Lower lobe of right lung (tissue), 2 donors: ENCODE data around the gene SGCE. TPM values are rescaled to one million over a fixed set of nuclear protein-coding genes. Genes with fewer than 3 reads are reported as not detected.
"Not testable (repeated sequence)": the region's sequence is repeated elsewhere in the genome, so short reads cannot be mapped to it uniquely, and the experiment has no call there.

Source experiments
- ATAC-seq, 2 donors: fragments of 200-7000 bp; cut with Tn5 transposase; one replicate each; pipeline ENCODE4 v1.9.1; 2020 to 2022; ENCODE audit warnings: mild to moderate bottlenecking in 2 of 2, moderate library complexity in 2 of 2
- DNase-seq: peaks from one replicate; pipeline ENCODE4 v3.0.0-alpha.2; 2020
- H3K27ac ChIP-seq: fragments of 200-600 bp; one replicate; pipeline ENCODE4 v1.8.0; 2022
- H3K27me3 ChIP-seq: fragments of 200-600 bp; one replicate; pipeline ENCODE4 v1.8.0; 2022; ENCODE audit warnings: low read depth
- H3K36me3 ChIP-seq: fragments of 200-600 bp; one replicate; pipeline ENCODE4 v1.8.0; 2022; ENCODE audit warnings: mild to moderate bottlenecking
- H3K4me1 ChIP-seq: fragments of 200-600 bp; one replicate; pipeline ENCODE4 v1.8.0; 2022
- H3K4me3 ChIP-seq: fragments of 200-600 bp; one replicate; pipeline ENCODE4 v1.8.0; 2022; ENCODE audit warnings: mild to moderate bottlenecking
- H3K9me3 ChIP-seq: fragments of 200-600 bp; one replicate; pipeline ENCODE4 v1.8.0; 2022
- intact Hi-C: fragments of 100-400 bp; cut with DNase I; formaldehyde crosslinking; loops from one replicate; pipeline ENCODE4 v1.11.0; 2022
- long read RNA-seq: library from polyadenylated mRNA; unstranded; transcript quantifications from one replicate; pipeline ENCODE4 v2.0.0, GENCODE V29; 2021
- total RNA-seq: library from RNA; stranded (reverse); fragmentation: NEBNext Ultra II Directional; extraction: Animal tissue kit (Norgen Biotek cat#: 25700); gene quantifications from one replicate; pipeline ENCODE4 v1.2.1, GENCODE V29; 2021
- TF ChIP-seq, protein P1 (sequence below): fragments of 200-600 bp; IDR thresholded peaks from one replicate; pipeline ENCODE4 v1.8.0; 2022; ENCODE audit warnings: antibody characterized with exemption, mild to moderate bottlenecking
- donor health status: DM: no; HTN: yes; CAD: no; lungs with severe emphysema.

Gene SGCE, protein sequence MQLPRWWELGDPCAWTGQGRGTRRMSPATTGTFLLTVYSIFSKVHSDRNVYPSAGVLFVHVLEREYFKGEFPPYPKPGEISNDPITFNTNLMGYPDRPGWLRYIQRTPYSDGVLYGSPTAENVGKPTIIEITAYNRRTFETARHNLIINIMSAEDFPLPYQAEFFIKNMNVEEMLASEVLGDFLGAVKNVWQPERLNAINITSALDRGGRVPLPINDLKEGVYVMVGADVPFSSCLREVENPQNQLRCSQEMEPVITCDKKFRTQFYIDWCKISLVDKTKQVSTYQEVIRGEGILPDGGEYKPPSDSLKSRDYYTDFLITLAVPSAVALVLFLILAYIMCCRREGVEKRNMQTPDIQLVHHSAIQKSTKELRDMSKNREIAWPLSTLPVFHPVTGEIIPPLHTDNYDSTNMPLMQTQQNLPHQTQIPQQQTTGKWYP
- 47.1 TPM for total RNA-seq
- long read RNA-seq, transcript SGCE-299 (11 exons, 1,614 nt), result major isoform, 41 of 68 reads
- long read RNA-seq, transcript SGCE-207 (10 exons, 1,672 nt), result minor isoform, 5 of 68 reads
- long read RNA-seq, partial matches to known transcripts, result 8 of 68 reads
- long read RNA-seq, other reads (novel, unspliced or antisense), result 7 of 68 reads

DNA sequence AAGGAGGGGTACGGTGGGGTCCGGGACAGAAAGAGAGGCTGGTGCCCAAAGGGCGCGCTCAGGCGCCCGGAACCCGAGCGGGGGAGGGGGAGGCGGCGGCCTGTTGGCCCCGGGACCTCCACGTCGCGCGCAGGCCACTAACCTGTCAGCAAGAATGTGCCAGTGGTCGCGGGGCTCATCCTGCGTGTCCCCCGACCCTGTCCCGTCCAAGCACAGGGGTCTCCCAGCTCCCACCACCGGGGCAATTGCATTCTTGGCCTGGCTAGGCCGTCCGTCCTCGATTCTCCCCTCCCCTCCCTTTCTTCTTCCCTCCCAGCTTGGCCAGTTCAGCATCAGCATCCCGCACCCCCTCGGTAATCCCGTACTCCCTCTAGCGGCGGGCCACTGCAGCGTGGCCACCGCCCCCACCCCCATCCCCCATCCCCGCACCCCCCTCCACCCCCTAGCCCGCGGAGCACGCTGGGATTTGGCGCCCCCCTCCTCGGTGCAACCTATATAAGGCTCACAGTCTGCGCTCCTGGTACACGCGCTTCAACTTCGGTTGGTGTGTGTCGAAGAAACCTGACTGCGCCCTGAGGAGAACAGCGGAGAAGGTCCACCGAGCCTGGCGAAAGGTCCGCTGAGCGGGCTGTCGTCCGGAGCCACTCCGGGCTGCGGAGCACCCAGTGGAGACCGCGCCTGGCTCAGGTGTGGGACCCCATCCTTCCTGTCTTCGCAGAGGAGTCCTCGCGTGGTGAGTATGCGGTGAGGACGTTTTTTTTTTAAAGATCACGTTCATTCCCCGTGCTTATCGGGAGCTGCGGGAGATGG is at the start of gene SGCE:
Gene SGCE (minus strand): TSS at position 286 of the 810 bp plus-strand sequence. CDS start 35 bp downstream, at position 251.
- H3K9me3 ChIP-seq, result no peaks in the 10 kb centered on the region
- H3K36me3 ChIP-seq, result no peaks in the 10 kb centered on the region
- peaks cover 26% of the 10 kb centered on the region for H3K4me1 ChIP-seq
- ATAC-seq (peak; percentile 75 to 76), DNase-seq (peak; percentile 72)
- peak within 1 kb of the TSS; percentile 67 for H3K4me3 ChIP-seq
- TF ChIP-seq, protein P1, sequence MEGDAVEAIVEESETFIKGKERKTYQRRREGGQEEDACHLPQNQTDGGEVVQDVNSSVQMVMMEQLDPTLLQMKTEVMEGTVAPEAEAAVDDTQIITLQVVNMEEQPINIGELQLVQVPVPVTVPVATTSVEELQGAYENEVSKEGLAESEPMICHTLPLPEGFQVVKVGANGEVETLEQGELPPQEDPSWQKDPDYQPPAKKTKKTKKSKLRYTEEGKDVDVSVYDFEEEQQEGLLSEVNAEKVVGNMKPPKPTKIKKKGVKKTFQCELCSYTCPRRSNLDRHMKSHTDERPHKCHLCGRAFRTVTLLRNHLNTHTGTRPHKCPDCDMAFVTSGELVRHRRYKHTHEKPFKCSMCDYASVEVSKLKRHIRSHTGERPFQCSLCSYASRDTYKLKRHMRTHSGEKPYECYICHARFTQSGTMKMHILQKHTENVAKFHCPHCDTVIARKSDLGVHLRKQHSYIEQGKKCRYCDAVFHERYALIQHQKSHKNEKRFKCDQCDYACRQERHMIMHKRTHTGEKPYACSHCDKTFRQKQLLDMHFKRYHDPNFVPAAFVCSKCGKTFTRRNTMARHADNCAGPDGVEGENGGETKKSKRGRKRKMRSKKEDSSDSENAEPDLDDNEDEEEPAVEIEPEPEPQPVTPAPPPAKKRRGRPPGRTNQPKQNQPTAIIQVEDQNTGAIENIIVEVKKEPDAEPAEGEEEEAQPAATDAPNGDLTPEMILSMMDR, result peak; percentile 51
- H3K27ac ChIP-seq, result peak within 1 kb of the TSS; percentile 71
- intact Hi-C loops, result no loop called here
- peaks cover 27% of the 10 kb centered on the region for H3K27me3 ChIP-seq

DNA sequence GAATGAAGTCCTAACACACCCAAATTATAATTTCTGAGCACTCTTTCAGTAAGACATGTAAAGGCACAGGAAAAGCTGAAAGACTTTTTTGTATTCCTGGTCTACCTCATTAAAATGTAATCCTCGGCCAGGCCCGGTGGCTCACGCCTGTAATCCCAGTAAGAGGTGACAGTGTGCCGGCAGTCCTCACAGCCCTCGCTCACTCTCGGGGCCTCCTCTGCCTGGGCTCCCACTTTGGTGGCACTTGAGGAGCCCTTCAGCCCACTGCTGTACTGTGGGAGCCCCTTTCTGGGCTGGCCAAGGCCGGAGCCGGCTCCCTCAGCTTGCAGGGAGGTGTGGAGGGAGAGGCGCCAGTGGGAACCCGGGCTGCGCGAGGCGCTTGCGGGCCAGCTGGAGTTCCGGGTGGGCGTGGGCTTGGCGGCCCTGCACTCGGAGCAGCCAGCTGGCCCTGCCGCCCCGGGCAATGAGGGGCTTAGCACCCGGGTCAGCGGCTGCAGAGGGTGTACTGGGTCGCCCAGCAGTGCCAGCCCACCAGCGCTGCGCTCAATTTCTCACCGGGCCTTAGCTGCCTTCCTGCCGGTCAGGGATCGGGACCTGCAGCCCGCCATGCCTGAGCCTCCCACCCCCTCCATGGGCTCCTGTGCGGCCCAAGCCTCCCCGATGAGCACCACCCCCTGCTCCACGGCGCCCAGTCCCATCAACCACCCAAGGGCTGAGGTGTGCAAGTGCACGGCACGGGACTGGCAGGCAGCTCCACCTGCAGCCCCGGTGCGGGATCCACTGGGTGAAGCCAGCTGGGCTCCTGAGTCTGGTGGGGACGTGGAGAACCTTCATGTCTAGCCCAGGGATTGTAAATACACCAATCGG is 49.5 kb upstream of the SGCE start:
- H3K27ac ChIP-seq, DNase-seq, ATAC-seq, H3K9me3 ChIP-seq, H3K4me3 ChIP-seq, H3K36me3 ChIP-seq, H3K4me1 ChIP-seq, H3K27me3 ChIP-seq, intact Hi-C loops: not testable (repeated sequence)

DNA sequence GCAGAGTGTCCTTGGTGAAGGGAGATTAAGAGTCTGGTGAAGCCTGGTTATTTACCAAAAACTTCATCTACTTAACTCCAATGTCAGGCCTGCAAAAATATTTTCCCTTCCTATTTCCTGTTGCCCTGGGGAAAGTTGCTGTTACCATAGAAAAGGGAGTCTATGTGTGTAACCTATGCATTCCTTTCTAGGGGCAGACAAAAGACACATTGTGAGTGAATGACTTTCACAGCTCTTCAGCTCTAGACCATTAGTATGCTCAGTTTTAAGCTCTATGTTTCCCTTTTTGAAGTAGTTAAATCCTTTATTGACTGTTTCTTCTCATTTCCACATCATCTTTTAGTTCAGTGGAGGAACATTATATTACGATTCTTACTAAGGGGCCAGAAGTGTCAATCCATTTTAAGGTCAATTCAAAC is 45.6 kb upstream of the SGCE start:
- H3K27me3 ChIP-seq, result no peaks in the 10 kb centered on the region
- TF ChIP-seq, protein P1, result no peak
- no peak for DNase-seq
- no peaks in the 10 kb centered on the region for H3K9me3 ChIP-seq
- intact Hi-C loops, result no loop called here
- ATAC-seq, result no peak
- H3K36me3 ChIP-seq, result no peaks in the 10 kb centered on the region
- no peak overlapping the region for H3K27ac ChIP-seq
- peaks cover 11% of the 10 kb centered on the region for H3K4me1 ChIP-seq
- H3K4me3 ChIP-seq, result no peak overlapping the region

DNA sequence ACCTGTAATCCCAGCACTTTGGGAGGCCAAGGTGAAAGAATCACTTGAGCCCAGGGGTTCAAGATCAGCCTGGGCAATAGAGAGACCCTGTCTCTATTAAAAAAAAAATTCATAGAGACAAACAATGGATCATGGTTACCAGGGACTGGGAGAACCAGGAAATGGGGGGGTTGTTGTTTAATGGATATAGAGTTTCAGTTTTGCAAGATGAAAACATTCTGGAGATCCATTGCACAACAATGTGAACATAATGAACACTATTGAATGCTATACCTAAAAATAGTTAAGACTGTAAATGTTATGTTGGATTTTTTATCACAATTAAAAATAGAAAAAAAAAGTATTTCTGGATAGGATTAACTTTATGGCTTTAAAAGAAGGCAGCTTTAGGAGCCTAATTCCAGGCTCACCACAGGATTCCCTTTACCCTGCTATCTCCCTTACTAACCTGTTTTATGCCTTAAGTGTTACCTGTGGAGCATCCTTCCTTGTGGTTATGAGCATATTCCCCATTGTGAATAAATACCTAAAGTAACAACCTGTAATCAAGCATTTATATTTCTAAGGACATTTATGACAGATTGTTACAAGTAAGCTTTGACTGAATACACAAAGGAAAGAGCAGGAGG is 45.1 kb upstream of the SGCE start:
- no peak for DNase-seq
- Histone ChIP-seq H3K9me3 (no peaks in the 10 kb centered on the region), H3K27me3 (no peaks in the 10 kb centered on the region), H3K4me1 (peaks cover 11% of the 10 kb centered on the region), H3K27ac (no peak overlapping the region), H3K4me3 (no peak overlapping the region), H3K36me3 (no peaks in the 10 kb centered on the region)
- intact Hi-C loops, result no loop called here
- TF ChIP-seq, protein P1, result no peak
- ATAC-seq, result no peak

DNA sequence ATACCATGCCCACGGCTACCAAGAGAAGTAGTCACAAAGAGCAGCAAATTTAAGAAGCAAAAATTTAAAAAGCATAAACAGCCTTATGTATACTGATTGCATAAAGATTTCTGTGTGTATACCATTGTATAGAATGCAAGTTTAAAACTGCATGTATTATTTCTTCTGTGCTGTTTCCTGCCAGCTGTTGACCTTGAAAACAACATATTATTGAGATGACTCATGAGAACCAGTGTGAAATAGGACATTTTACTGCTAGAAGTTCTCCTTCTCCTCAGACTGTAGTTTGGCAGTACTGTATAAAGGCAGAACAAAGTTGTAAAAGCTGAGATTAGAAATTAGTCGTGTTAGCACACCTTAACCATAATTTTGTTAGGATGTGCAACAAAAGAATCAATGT is 42.3 kb upstream of the SGCE start:
- Histone ChIP-seq H3K4me3 (no peak overlapping the region), H3K27ac (no peak overlapping the region), H3K36me3 (no peaks in the 10 kb centered on the region), H3K9me3 (no peaks in the 10 kb centered on the region), H3K4me1 (peaks cover 11% of the 10 kb centered on the region), H3K27me3 (no peaks in the 10 kb centered on the region)
- intact Hi-C loops, result no loop called here
- peak in 1 of 2 donors; percentile 52 for ATAC-seq
- TF ChIP-seq, protein P1, result no peak
- DNase-seq, result no peak
